NCI-H446 (cell line): ENCODE measurements around the gene PTX4.
"Not testable (repeated sequence)": the region's sequence is repeated elsewhere in the genome, so short reads cannot be mapped to it uniquely, and the experiment has no call there.

Experiments used
- DNase-seq, 2 experiments: peaks; one replicate each; lab custom pipeline; 2025; lab: John Stamatoyannopoulos, UW

PTX4 gene

DNA sequence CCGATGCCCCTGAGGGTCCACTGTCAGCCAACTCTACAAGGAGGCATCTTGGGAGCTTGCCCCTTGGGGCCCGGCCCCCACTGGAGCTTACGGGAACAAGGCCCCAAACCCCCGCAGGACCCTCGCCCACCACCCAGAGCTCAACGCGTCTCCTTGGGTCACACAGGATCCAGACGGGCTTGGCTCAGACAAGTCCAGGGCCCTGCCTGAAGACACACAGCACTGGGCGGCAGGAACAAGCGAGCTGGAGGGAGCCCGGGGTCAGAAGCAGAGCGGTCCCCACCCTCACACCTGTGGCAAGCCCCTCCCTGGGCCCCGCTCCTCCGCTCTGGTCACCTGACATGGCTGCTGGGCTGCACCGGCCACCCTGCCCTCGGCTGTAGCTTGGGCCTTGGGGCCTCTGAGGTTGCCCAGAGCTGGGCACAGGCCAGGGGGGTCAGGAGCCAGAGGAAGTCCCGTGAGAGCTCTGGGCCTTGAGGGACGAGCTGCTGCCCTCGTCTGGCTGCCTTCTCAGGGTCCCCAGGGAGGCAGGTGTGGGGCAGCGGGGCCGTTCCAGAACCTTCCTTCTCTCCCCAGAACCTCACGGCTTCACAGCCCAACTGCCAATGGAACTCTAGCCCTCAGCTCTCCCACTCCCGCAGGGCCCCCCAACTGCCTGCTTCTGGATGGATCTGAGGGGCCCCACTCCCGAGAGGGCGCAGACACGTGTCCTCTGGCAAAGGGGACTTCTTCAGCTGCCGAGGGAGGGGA, 44.6 kb downstream of the PTX4 start, which contains the start of gene CCDC154:
Gene CCDC154, minus strand, starts transcription at position 577 of the 750 bp plus-strand sequence. Its CDS starts 234 bp downstream, at position 343.
- DNase-seq, result no peak

DNA sequence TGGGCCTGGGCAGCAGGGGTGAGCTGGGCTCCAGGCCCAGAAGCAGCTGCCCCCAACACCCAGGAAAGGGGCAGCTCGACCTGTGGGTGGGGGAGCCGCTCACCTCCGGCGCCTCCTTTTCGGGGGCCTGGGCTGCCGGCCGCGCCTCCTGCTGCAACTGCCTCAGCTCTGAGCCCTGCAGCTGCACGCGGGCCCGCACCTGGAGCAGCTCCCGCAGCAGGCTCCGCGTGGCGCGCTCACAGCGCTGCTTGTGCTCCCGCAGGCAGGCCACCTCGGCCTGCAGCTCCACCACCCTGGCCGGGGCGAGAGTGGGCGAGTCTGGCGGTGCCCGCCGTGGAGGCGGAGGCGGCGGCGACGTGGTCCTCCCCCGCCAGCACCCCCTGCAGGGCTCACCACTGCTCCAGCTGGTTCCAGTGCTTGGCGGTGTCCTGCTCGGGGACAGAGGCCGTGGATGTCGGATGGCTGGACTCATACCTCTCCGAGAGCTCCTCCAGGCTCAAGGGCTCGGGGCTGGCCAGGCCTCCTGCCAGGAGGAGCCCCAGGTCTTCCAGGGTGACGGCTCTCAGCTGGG, 45.3 kb downstream of the PTX4 start:
- DNase-seq, result no peak

GRCh38 chr16:1442697-1443096, 46.0 kb downstream of the PTX4 start:
- no peak for DNase-seq

GRCh38 chr16:1441391-1441829, 47.3 kb downstream of the PTX4 start:
- no peak for DNase-seq

GRCh38 chr16:1439699-1440074, 49.1 kb downstream of the PTX4 start:
- DNase-seq, result not testable (repeated sequence)

DNA sequence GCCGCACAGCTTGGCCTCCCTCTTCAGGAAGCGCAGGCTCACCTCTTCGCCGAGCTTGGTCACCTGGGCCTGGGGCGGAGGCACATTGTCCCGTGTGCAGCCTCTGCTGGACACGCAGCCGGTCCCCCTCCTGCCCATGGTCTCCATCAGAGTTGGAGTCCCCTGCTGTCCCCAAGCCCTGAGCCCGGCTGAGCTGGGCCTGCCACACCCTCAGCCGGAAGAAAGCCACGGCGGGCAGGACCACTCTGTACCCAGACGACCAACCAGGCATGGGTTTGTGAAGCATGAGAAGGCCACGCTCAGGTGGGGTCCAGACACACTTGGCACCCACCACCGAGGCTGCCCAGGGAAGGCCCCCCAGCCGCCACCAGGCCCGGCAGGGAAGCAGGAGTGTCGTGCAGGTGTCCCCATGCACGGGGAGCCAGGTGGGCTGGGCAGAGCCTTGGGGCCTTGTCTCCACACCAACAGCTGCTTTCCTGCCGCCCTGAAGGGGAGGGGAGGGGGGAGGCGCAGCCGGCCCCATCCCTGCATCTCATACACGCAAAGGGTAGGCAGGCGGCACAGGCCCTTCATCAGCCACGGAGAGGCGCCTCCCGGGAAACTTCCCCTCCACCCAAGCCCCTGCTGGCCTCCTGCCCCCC, 49.6 kb downstream of the PTX4 start:
- DNase-seq, result no peak

GRCh38 chr16:1438229-1439057, 50.3 kb downstream of the PTX4 start:
- no peak for DNase-seq

GRCh38 chr16:1437606-1438005, 51.1 kb downstream of the PTX4 start:
- DNase-seq, result no peak

DNA sequence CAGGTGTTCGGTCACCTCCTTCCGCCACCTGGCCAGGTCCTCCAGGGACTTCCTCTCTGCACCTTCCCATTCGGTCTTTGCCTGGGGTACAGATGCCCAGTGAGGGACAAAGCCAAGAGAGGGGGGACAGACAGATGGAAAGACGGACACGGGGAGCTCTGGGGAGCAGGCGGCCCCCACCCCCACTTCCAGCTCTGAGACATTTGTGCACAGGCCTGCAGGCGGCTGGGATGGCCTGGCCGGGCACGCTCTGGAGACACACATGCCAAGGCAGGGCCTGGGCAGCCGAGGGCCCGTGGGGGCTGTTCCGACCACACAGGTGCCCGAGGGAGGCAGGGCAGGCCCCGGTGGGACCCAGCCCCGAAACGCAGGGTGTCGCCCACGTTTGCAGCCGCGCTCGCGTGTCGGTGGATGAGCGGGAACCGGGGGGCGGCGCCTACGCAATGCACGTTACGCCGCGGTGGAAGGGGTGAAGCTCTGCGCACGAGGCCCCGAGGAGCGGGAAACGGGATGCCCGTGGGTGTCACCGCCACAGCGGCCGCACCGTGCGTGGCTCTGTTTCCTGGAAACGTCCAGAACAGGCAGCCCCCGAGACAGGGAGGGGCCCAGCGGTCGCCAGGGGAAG, 51.9 kb downstream of the PTX4 start:
- no peak for DNase-seq

GRCh38 chr16:1435921-1436697, 52.6 kb downstream of the PTX4 start:
- no peak for DNase-seq
